ENCODE data around the gene A3GALT2. TPM values are rescaled to one million over a fixed set of nuclear protein-coding genes. Genes with fewer than 3 reads are reported as not detected.

The A3GALT2 gene
- 0.35 TPM in 1 of 2 replicates, not detected in the other for total RNA-seq
- long read RNA-seq = 0 reads

GRCh38 chr1:33320619-33321165, at the start of gene A3GALT2:
Gene A3GALT2, minus strand, starts transcription at chr1:33321098. Its CDS starts 0 bp downstream, at chr1:33321098.
- H3K4me1 Mint-ChIP-seq (ENCODE audit: unreplicated experiment) = peaks cover 20% of the 10 kb centered on the region
- no peak within 1 kb of the TSS for H3K4me3 Mint-ChIP-seq (ENCODE audit: unreplicated experiment)
- no peak for TF ChIP-seq CTCF (IDR thresholded peaks at IDR 0.05)
- DNase-seq (ENCODE audit: extremely low spot score, unreplicated experiment) = no peak
- H3K27ac Mint-ChIP-seq (ENCODE audit: unreplicated experiment) = no peak within 1 kb of the TSS
- H3K27me3 Mint-ChIP-seq (ENCODE audit: unreplicated experiment) = no peaks in the 10 kb centered on the region
- peaks cover 30% of the 10 kb centered on the region for H3K36me3 Mint-ChIP-seq (ENCODE audit: unreplicated experiment)
- H3K9me3 Mint-ChIP-seq (ENCODE audit: unreplicated experiment) = no peaks in the 10 kb centered on the region

GRCh38 chr1:33370301-33370700, 49.4 kb upstream of the A3GALT2 start:
- H3K27me3 Mint-ChIP-seq (ENCODE audit: unreplicated experiment) = no peaks in the 10 kb centered on the region

GRCh38 chr1:33369764-33370163, 48.9 kb upstream of the A3GALT2 start:
- TF ChIP-seq CTCF (IDR thresholded peaks at IDR 0.05) = no peak
- Mint-ChIP-seq H3K4me1 (ENCODE audit: unreplicated experiment) (peaks cover 41% of the 10 kb centered on the region), H3K36me3 (ENCODE audit: unreplicated experiment) (peaks cover 13% of the 10 kb centered on the region), H3K27ac (ENCODE audit: unreplicated experiment) (no peak overlapping the region), H3K9me3 (ENCODE audit: unreplicated experiment) (no peaks in the 10 kb centered on the region), H3K4me3 (ENCODE audit: unreplicated experiment) (no peak overlapping the region), H3K27me3 (ENCODE audit: unreplicated experiment) (no peaks in the 10 kb centered on the region)
- no peak for DNase-seq (ENCODE audit: extremely low spot score, unreplicated experiment)

More at GRCh38 chr1:33370301-33370700, 49.4 kb upstream of the A3GALT2 start:
- H3K9me3 Mint-ChIP-seq (ENCODE audit: unreplicated experiment) = no peaks in the 10 kb centered on the region
- H3K4me1 Mint-ChIP-seq (ENCODE audit: unreplicated experiment) = peaks cover 36% of the 10 kb centered on the region
- H3K27ac Mint-ChIP-seq (ENCODE audit: unreplicated experiment) = no peak overlapping the region
- DNase-seq (ENCODE audit: extremely low spot score, unreplicated experiment) = no peak
- no peak overlapping the region for H3K4me3 Mint-ChIP-seq (ENCODE audit: unreplicated experiment)
- H3K36me3 Mint-ChIP-seq (ENCODE audit: unreplicated experiment) = peaks cover 16% of the 10 kb centered on the region
- no peak for TF ChIP-seq CTCF (IDR thresholded peaks at IDR 0.05)

- no peak for TF ChIP-seq CTCF (IDR thresholded peaks at IDR 0.05)
- Mint-ChIP-seq H3K9me3 (ENCODE audit: unreplicated experiment) (no peaks in the 10 kb centered on the region), H3K27ac (ENCODE audit: unreplicated experiment) (no peak overlapping the region), H3K36me3 (ENCODE audit: unreplicated experiment) (peaks cover 11% of the 10 kb centered on the region), H3K27me3 (ENCODE audit: unreplicated experiment) (no peaks in the 10 kb centered on the region), H3K4me3 (ENCODE audit: unreplicated experiment) (no peak overlapping the region), H3K4me1 (ENCODE audit: unreplicated experiment) (peaks cover 48% of the 10 kb centered on the region)
- DNase-seq (ENCODE audit: extremely low spot score, unreplicated experiment) = no peak
These were observed 48.2 kb upstream of the A3GALT2 start for GRCh38 chr1:33369081-33369480.

GRCh38 chr1:33368431-33368830, 47.5 kb upstream of the A3GALT2 start:
- Mint-ChIP-seq H3K36me3 (ENCODE audit: unreplicated experiment) (peaks cover 8% of the 10 kb centered on the region), H3K4me3 (ENCODE audit: unreplicated experiment) (no peak overlapping the region), H3K4me1 (ENCODE audit: unreplicated experiment) (peaks cover 54% of the 10 kb centered on the region), H3K9me3 (ENCODE audit: unreplicated experiment) (no peaks in the 10 kb centered on the region), H3K27ac (ENCODE audit: unreplicated experiment) (no peak overlapping the region), H3K27me3 (ENCODE audit: unreplicated experiment) (no peaks in the 10 kb centered on the region)
- TF ChIP-seq CTCF (IDR thresholded peaks at IDR 0.05) = no peak
- no peak for DNase-seq (ENCODE audit: extremely low spot score, unreplicated experiment)

Data from osteocyte (in vitro differentiated cells).